GM10847 (cell line): Measurements from ENCODE around the gene IL1B.

Source experiments
- POLR2A ChIP-seq: IDR thresholded peaks from 2 replicates; pipeline ENCODE4 v1.6.1; 2011; ENCODE audit not compliant: insufficient read length; ENCODE audit errors: extremely low read depth

IL1B gene

GRCh38 chr2:112803691-112804521 lies 32.7 kb downstream of the IL1B start:
- no peak for TF ChIP-seq POLR2A

GRCh38 chr2:112800881-112801583 lies 35.5 kb downstream of the IL1B start:
- TF ChIP-seq POLR2A: no peak

- no peak for TF ChIP-seq POLR2A
Observed at GRCh38 chr2:112798979-112799975, 37.3 kb downstream of the IL1B start.

DNA sequence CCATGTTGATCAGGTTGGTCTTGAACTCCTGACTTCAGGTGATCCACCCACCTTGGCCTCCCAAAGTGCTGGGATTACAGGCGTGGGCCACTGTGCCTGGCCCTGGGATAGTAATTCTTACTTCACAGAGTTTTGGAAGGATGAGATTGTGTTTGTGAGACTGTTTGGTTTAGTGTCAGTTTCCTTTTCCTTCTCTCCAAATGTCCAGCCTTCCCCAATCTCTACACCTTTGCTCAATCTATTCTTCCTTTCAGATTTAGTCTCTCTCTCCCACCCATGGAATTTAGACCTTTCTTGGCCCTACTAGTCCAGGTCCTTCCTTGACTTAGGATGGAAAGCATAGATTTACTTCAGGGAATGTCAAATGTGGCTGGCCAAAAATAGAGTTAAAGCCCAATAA lies 40.1 kb downstream of the IL1B start:
- TF ChIP-seq POLR2A: no peak

- no peak for TF ChIP-seq POLR2A
Observed at GRCh38 chr2:112795774-112796173, 40.8 kb downstream of the IL1B start.

GRCh38 chr2:112794841-112795240 lies 41.7 kb downstream of the IL1B start:
- no peak for TF ChIP-seq POLR2A

- no peak for TF ChIP-seq POLR2A
Observed at GRCh38 chr2:112794131-112794733, 42.3 kb downstream of the IL1B start.

DNA sequence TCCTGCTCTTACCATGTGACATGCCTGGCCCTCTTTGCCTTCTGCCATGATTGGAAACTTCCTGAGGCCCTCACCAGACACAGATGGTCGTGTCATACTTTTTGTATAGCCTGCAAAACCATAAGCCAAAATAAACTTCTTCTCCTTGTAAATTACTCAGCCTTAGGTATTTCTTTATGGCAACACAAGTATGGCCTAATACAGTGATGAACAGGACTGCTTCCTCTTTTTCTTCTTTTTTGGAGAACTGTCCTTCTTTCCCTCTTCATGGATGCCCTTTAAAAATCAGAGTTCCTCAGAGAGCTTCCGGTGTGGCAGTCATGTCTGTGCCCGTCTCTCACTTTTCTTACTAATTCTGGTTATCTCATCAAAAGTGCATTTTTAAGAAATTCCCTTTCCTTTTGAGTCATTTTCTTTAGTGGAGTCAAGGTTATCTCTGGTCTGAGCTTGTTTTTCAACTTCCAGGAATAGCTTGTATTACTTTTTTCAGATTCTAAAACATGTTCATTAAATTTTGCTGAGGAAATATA lies 43.1 kb downstream of the IL1B start:
- TF ChIP-seq POLR2A: no peak

GRCh38 chr2:112792419-112792818 lies 44.2 kb downstream of the IL1B start:
- no peak for TF ChIP-seq POLR2A

DNA sequence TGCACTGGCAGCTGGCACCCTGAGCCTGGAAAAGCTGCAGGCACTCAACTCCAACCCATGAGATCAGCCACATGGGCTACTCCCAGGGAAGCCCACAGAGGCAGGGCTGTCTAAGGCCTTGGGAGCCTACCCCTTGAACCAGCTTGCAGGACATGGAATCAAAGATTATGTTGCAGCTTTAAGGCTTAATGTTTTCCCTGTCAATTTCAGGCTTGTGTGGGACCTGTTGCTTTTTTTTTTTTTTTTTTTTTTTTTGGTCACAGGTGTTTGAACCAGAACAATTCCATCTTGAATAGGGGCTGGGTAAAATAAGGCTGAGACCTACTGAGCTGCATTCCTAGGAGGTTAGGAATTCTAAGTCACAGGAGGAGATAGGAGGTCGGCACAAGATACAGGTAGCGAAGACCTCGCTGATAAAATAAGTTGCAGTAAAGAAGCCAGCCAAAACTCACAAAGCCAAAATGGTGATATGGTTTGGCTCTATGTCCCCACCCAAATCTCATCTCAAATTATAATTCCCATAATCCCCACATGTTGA lies 44.8 kb downstream of the IL1B start:
- TF ChIP-seq POLR2A: no peak

DNA sequence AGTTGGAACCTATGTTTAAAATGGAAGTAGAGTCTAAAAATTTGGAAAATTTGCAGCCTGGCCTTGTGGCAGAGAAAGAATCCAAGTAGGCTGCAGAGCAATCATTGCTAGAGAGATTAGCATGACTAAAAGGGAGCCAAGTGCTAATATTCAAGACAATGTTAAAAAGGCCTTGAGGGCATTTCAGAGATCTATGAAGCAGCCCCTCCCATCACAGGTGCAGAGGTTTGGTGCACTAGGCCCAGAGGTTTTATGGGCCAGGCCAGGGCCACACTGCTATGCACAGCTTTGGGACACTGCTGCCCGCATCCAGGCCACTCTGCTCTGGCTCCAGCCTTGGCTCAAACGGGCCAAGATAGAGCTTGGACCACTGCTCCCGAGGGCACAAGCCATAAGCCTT lies 45.6 kb downstream of the IL1B start:
- no peak for TF ChIP-seq POLR2A

DNA sequence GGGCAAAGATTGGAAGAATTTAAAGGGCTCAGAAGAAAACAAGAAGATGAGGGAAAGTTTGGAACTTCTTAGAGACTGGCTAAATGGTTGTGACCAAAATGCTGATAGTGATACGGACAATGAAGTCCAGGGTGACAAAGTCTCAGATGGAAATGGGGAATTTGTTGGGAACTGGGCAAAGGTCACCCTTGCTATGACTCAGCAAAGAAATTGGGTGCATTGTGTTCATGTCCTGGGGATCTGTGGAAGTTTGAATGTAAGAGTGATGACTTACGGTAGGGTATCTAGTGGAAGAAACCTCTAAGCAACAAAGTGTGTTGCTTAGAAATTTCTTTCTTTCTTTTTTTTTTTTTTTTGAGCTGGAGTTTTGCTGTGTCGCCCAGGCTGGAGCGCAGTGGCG lies 46.3 kb downstream of the IL1B start:
- no peak for TF ChIP-seq POLR2A

GRCh38 chr2:112789186-112789585 lies 47.4 kb downstream of the IL1B start:
- no peak for TF ChIP-seq POLR2A

DNA sequence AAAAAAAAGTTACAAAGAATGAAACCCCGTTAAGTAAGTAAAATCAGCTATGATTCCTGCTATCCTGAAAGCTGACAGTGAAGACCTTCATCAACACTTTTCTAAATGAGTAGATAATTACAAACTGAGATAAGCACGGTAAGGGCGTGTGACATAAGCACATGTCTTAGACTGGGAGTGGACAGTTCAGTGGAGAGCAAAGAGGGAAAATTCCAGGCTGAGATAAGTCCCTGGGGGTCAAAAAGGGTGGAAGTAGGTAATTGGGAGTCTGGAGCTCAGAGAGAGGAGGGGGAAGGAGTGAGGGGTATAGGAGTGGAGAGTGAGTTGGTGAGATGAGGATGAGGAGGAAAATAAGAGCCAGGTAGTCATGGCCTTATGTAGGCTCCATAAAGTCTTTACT lies 47.9 kb downstream of the IL1B start:
- TF ChIP-seq POLR2A: no peak
